Neural progenitor cell (in vitro differentiated cells): ENCODE data around the gene MZF1. TPM values are rescaled to one million over a fixed set of nuclear protein-coding genes. Genes with fewer than 3 reads are reported as not detected.
A peak's percentile ranks its signal among the peaks of the same experiment; 100 is the strongest.

ENCODE experiments used
- DNase-seq: peaks from one replicate; pipeline ENCODE4 v3.0.0-alpha.2; 2016; ENCODE audit warnings: low spot score
- H2AFZ ChIP-seq: fragments of 200-600 bp; sonication (generic); replicated peaks from 2 replicates; pipeline ENCODE4 v1.6.1; 2016; ENCODE audit warnings: antibody characterized with exemption
- H3F3A ChIP-seq: fragments of 200-600 bp; sonication (generic); 2 replicates; pipeline ENCODE4 v1.6.1; 2016; ENCODE audit warnings: antibody characterized with exemption, low read depth
- H3K27ac ChIP-seq: fragments of 200-600 bp; sonication (generic); 2 replicates; pipeline ENCODE4 v1.5.1; 2016; ENCODE audit warnings: mild to moderate bottlenecking
- H3K27me3 ChIP-seq: fragments of 200-600 bp; sonication (generic); 2 replicates; pipeline ENCODE4 v1.6.1; 2016; ENCODE audit warnings: mild to moderate bottlenecking, moderate library complexity
- H3K36me3 ChIP-seq: fragments of 200-600 bp; sonication (generic); 2 replicates; pipeline ENCODE4 v1.5.1; 2016
- H3K4me1 ChIP-seq: fragments of 200-600 bp; sonication (generic); 2 replicates; pipeline ENCODE4 v1.6.1; 2016; ENCODE audit warnings: mixed run types
- H3K4me2 ChIP-seq: fragments of 200-600 bp; sonication (generic); 2 replicates; pipeline ENCODE4 v1.6.1; 2016
- H3K4me3 ChIP-seq: fragments of 200-600 bp; sonication (generic); 2 replicates; pipeline ENCODE4 v1.5.1; 2016
- H3K79me2 ChIP-seq: fragments of 200-600 bp; sonication (generic); 2 replicates; pipeline ENCODE4 v1.6.1; 2016; ENCODE audit warnings: low read depth
- H3K9ac ChIP-seq: fragments of 200-600 bp; sonication (generic); 2 replicates; pipeline ENCODE4 v1.6.1; 2016
- H3K9me3 ChIP-seq: fragments of 200-600 bp; sonication (generic); 2 replicates; pipeline ENCODE4 v1.5.1; 2016; ENCODE audit warnings: low read depth
- H4K20me1 ChIP-seq: fragments of 200-600 bp; sonication (generic); 2 replicates; pipeline ENCODE4 v1.6.1; 2016; ENCODE audit warnings: low read depth
- H3K27ac Mint-ChIP-seq: 3 replicates; pipeline ENCODE4 v1.8.0; 2021; ENCODE audit warnings: mixed read lengths
- H3K27me3 Mint-ChIP-seq: 2 replicates; pipeline ENCODE4 v1.8.0; 2022; ENCODE audit warnings: low read depth, mild to moderate bottlenecking, inconsistent platforms, moderate library complexity, mixed read lengths; ENCODE audit not compliant: insufficient read depth
- H3K36me3 Mint-ChIP-seq: 3 replicates; pipeline ENCODE4 v1.8.0; 2021; ENCODE audit warnings: mixed read lengths
- H3K4me1 Mint-ChIP-seq: 3 replicates; pipeline ENCODE4 v1.8.0; 2021; ENCODE audit warnings: mixed read lengths
- H3K4me3 Mint-ChIP-seq: 3 replicates; pipeline ENCODE4 v1.8.0; 2021; ENCODE audit warnings: mild to moderate bottlenecking, moderate library complexity, mixed read lengths
- H3K9me3 Mint-ChIP-seq: 3 replicates; pipeline ENCODE4 v1.8.0; 2020; ENCODE audit warnings: mixed read lengths
- CTCF ChIP-seq: fragments of 200-600 bp; sonication (generic); IDR thresholded peaks from 2 replicates; pipeline ENCODE4 v1.5.1; 2017; ENCODE audit warnings: antibody characterized with exemption, mild to moderate bottlenecking
- EZH2 ChIP-seq: fragments of 200-600 bp; sonication (generic); IDR thresholded peaks from 2 replicates; pipeline ENCODE4 v1.6.1; 2017; ENCODE audit warnings: antibody characterized with exemption, mild to moderate bottlenecking, moderate library complexity
- EZH2phosphoT487 ChIP-seq: fragments of 200-600 bp; sonication (generic); IDR thresholded peaks from 2 replicates; pipeline ENCODE4 v1.6.1; 2017; ENCODE audit warnings: antibody characterized with exemption
- total RNA-seq: library from RNA; depleted of rRNA; stranded (reverse); fragments of >200 nt; gene quantifications from 2 replicates; pipeline ENCODE4 v1.2.3, GENCODE V29; 2015; ENCODE audit warnings: low replicate concordance

Gene MZF1
- total RNA-seq, 1 donor from 2014 or later, result 8.4 TPM

- Histone ChIP-seq H3K4me3 (no peak overlapping the region), H3K4me2 (peak overlapping the region; percentile 83), H3K27me3 (no peaks in the 10 kb centered on the region), H3K9me3 (no peaks in the 10 kb centered on the region), H3K9ac (no peak overlapping the region), H3K27ac (no peak overlapping the region), H2AFZ (no peak overlapping the region), H3K4me1 (peaks cover 14% of the 10 kb centered on the region), H4K20me1 (no peaks in the 10 kb centered on the region), H3K36me3 (no peaks in the 10 kb centered on the region), H3F3A (peaks cover 35% of the 10 kb centered on the region), H3K79me2 (peaks cover 9% of the 10 kb centered on the region)
- Mint-ChIP-seq H3K4me3 (peak overlapping the region; percentile 98), H3K27me3 (peaks cover 10% of the 10 kb centered on the region), H3K27ac (no peak overlapping the region), H3K9me3 (no peaks in the 10 kb centered on the region), H3K4me1 (peaks cover 22% of the 10 kb centered on the region), H3K36me3 (peaks cover 10% of the 10 kb centered on the region)
- DNase-seq, result no peak
- TF ChIP-seq EZH2phosphoT487, result no peak
- no peak for TF ChIP-seq EZH2
- TF ChIP-seq CTCF, result no peak
Observed at GRCh38 chr19:58571575-58571947, 1.6 kb downstream of the MZF1 start.

GRCh38 chr19:58570770-58571574, 2.2 kb downstream of the MZF1 start:
- H3K4me1 ChIP-seq, result peaks cover 14% of the 10 kb centered on the region
- Mint-ChIP-seq H3K4me1 (peaks cover 22% of the 10 kb centered on the region), H3K27me3 (peaks cover 10% of the 10 kb centered on the region), H3K27ac (no peak overlapping the region), H3K9me3 (no peaks in the 10 kb centered on the region), H3K36me3 (peaks cover 10% of the 10 kb centered on the region), H3K4me3 (peak overlapping the region; percentile 98)
- H3K4me2 ChIP-seq, result no peak overlapping the region
- H3K4me3 ChIP-seq, result no peak overlapping the region
- H3K9ac ChIP-seq, result no peak overlapping the region
- peaks cover 4% of the 10 kb centered on the region for H3K79me2 ChIP-seq
- no peaks in the 10 kb centered on the region for H3K9me3 ChIP-seq
- H3K27me3 ChIP-seq, result no peaks in the 10 kb centered on the region
- no peaks in the 10 kb centered on the region for H4K20me1 ChIP-seq
- DNase-seq, result no peak
- peaks cover 35% of the 10 kb centered on the region for H3F3A ChIP-seq
- H3K36me3 ChIP-seq, result no peaks in the 10 kb centered on the region
- TF ChIP-seq CTCF (no peak), EZH2 (no peak), EZH2phosphoT487 (no peak)
- H3K27ac ChIP-seq, result no peak overlapping the region
- no peak overlapping the region for H2AFZ ChIP-seq

GRCh38 chr19:58569943-58570670, 3.0 kb downstream of the MZF1 start:
- Histone ChIP-seq H3K4me1 (peaks cover 14% of the 10 kb centered on the region), H3F3A (peaks cover 28% of the 10 kb centered on the region), H2AFZ (no peak overlapping the region), H3K9me3 (no peaks in the 10 kb centered on the region), H3K9ac (no peak overlapping the region), H4K20me1 (no peaks in the 10 kb centered on the region), H3K4me2 (no peak overlapping the region), H3K4me3 (no peak overlapping the region), H3K27me3 (no peaks in the 10 kb centered on the region), H3K27ac (no peak overlapping the region), H3K79me2 (no peaks in the 10 kb centered on the region), H3K36me3 (no peaks in the 10 kb centered on the region)
- Mint-ChIP-seq H3K4me1 (peaks cover 20% of the 10 kb centered on the region), H3K27me3 (peaks cover 9% of the 10 kb centered on the region), H3K4me3 (no peak overlapping the region), H3K36me3 (peaks cover 9% of the 10 kb centered on the region), H3K27ac (no peak overlapping the region), H3K9me3 (no peaks in the 10 kb centered on the region)
- DNase-seq, result no peak
- TF ChIP-seq EZH2 (no peak), EZH2phosphoT487 (no peak), CTCF (no peak)
